HG03039 (cell line): ENCODE results near the gene FGF23.
"Not testable (repeated sequence)": the region's sequence is repeated elsewhere in the genome, so short reads cannot be mapped to it uniquely, and the experiment has no call there.

Source experiments
- ATAC-seq: cut with Tn5 transposase; IDR thresholded peaks from one replicate; pipeline ENCODE4 v1.9.1; 2021; ENCODE audit warnings: mild to moderate bottlenecking, moderate library complexity; ENCODE audit not compliant: unreplicated experiment

Gene FGF23

DNA sequence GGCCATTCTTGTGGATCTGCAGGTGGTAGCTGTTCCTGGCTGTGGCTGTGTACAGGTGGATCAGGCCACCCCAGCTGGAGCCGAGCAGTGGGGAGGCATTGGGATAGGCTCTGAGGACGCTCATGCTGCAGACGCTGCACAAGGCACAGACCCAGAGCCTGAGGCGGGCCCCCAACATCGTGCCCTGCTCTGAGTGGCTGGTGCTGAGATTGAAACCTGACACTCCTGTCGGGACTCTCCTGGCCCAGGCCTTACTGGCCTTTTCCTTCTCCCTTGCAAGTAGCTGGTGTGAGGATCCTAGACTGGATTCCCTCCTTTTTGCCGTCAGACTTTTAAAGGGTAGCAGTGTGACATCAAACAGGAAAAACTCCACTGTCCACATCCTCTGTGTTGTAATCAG is at the start of gene FGF23:
FGF23 (minus strand) TSS at position 308 of the 400 bp plus-strand sequence; CDS start at position 178, 130 bp downstream.
- no peak for ATAC-seq

DNA sequence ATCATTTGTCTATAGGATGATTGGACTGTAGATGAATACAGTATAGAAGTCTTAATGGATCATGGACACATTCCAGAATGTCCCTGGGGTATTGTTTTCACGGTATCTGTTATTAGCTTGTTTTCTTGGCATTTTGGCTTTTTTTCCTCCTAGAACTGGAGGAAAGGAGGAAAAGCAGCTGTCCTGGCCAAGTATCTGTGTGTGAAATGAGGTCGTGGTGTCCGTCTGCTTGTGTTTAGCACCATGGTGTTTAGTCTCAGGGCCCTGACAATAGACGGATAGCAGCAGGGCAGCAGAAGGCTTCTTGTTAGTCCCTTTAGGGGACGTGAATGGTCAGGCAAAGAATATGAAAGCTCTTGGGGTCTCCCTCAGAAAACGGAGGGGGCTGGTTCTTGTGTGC is 44.9 kb upstream of the FGF23 start:
- ATAC-seq = no peak

DNA sequence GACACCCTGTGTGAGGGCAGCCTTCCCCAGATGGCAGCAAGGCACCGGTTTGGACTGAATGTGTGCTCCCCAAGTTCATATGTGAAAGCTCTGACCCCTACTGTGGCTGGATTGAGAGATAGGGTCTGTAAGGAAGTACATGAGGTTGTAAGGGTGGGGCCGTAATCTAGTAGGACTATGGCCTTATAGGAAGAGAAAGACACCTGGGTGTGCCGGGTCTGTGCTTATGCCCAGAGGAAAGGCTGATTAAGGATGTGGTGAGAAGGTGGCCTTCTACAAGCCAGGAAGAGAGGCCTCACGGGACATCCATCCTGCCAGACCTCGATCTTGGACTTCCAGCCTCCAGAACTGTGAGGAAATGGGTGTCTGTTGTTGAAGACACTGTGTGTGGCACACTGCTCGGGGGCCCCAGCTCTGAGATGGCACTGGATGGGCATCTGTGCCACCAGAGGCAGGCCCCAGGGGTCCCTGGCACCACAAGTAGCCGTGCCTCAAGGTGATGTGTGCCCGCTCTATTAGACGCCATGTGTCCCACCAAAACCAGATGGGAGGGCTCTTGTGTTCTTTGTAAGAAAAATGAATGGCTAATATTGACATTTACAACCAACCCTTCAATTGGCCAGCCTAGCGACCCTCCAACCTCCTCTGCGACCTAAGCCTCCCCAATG is 44.1 kb upstream of the FGF23 start:
- no peak for ATAC-seq

- no peak for ATAC-seq
Measured at GRCh38 chr12:4422985-4423384, 43.5 kb upstream of the FGF23 start.

DNA sequence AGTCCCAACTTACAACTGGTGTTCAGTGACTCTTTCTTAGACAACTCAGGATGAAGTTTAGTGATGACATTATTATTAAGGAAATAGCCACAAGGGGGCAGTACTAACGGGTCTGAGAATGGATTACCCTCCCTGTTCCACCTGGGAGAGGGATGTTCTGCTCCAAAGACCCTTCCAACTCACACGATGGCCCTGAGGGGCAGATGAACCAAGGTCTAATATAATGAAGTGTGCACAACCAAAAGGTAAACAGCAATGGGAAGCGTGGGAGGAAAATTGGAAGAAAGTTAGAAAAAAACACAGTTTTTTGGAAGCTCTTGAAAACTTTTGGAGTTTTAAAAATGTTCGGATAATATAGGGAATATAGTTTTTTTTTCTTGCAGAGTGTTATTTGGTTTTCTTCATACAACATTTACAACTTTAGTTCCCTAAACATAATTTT is 42.1 kb upstream of the FGF23 start:
- ATAC-seq = no peak

DNA sequence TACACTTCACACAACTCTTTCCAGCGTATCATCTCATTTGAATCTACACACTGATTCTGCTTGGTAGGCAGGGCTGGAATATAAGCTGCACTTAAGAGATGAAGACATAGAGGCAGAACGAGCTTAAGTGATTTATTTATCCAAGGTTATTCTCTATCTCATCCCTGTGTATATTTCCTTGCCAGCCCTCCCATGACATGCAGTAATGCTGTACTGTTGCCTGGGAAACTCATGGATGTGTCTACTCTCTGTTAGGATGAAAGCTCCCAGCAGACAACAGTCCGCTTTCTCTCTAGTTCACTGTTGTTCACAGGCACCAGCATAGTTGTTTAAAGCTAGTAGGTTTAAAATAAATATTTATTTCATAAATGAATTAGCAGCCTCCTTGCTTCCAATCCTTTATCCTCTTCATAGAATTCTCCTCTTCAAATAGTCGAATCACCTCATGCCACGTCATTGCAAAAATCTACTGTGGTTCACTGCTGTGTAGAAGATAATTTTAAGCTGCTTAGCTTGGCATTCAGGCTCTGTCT is 40.7 kb upstream of the FGF23 start:
- no peak for ATAC-seq

- no peak for ATAC-seq
Measured at GRCh38 chr12:4418913-4419312, 39.4 kb upstream of the FGF23 start.

- ATAC-seq = no peak
Measured at GRCh38 chr12:4417936-4418335, 38.4 kb upstream of the FGF23 start.

- ATAC-seq = no peak
Measured at GRCh38 chr12:4417455-4417854, 37.9 kb upstream of the FGF23 start.

- no peak for ATAC-seq
Measured at GRCh38 chr12:4416276-4416675, 36.8 kb upstream of the FGF23 start.

- ATAC-seq = no peak
Measured at GRCh38 chr12:4412465-4412864, 33.0 kb upstream of the FGF23 start.

- ATAC-seq = no peak
Measured at GRCh38 chr12:4412056-4412455, 32.5 kb upstream of the FGF23 start.

DNA sequence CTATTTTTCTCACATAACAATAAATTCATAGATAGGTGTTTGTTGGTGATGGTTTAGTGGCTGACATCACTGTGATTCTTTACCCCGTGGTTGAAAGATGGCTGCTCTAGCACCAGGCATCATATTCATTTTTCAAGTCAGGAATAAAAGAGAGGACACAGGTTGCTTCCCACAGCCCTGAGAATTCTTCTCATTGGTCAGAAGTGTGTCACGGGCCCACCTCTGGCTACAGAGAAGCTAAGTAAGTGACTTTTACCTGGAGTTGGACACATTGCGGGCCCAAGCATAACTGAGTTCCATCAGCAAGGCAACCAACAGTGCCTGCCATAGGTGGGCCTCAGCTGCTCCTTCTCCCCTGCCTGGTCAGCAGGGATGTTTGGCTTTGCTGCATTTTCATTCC is 27.6 kb upstream of the FGF23 start:
- ATAC-seq = no peak

DNA sequence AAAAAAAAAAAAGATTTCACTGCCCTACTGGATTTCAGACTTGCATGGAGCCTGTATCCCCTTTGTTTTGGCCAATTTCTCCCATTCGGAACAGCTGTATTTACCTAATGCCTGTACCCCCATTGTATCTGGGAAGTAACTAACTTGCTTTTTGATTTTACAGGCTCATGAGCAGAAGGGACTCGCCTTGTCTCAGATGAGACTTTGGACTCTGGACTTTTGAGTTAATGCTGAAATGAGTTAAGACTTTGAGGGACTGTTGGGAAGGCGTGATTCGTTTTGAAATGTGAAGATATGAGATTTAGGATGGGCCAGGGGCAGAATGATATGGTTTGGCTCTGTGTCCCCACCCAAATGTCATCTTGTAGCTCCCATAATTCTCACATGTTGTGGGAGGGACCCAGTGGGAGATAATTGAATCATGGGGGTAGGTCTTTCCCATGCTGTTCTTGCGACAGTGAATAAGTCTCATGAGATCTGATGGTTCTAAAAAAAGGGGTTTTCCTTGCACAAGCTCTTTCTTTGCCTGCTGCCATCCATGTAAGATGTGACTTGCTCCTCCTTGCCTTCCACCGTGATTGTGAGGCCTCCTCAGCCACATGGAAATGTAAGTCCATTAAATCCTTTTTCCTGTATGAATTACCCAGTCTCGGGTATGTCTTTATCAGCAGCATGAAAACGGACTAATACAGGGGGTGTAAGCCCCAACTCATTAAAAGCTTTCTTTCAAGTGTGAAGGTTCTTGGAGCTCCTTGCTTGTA is 25.5 kb upstream of the FGF23 start:
- ATAC-seq = not testable (repeated sequence)

DNA sequence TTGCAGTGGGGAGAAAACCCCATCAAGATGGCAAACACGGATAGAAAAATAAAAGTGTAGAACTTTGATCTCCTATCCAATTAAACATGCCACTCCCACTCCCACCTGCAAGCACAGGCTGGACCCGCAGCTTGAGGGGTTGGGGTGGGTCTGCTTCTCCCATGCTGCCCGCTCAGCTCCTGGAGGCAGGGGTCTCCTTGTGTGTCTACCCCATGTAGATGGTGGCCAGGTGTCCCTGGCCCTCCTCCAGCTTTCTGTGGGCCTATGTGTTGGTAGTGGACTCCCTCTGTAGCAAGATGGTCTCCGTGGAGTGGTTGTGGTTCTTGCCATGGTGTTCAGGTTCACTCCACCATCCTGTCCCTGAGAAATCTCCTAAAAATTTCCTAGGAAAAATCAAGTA is 23.5 kb upstream of the FGF23 start:
- no peak for ATAC-seq

DNA sequence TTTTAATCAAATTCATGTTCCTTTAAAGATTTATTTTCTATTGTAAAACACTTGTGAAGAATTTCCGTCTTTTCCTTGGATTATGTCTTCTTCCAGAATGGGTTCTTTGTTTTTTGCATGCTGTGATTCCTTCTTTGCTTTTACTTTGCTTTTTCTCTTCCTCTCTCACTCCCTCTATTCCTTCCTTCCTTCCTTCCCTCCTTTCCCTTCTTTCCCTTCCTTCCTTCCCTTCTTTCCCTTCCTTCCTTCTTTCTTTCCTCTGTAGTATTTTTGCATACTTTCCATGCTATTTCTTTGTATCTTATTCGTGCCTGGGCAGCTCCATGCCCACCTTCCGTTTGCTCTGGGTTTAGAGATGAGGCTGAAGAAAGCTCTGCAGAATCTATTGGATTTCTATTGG is 21.6 kb upstream of the FGF23 start:
- no peak for ATAC-seq

DNA sequence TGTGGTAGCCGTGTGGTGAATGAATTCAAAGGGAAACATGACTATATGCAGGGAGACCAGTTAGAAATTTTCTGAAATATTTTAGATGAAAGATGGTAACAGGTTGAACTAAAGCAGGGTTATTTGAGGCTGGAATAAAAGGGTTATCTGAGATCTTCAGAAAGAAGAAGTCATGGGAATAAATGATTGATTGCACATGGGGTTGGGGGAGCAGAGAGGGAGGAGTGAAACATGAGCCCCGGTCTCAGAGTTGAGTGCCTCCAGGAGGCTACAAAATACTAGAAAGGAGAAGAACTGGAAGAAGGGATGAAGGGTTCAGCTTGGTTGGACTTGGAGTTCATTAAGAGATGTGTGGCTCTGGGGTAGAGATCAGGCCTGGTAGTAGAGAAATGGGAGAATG is 16.3 kb upstream of the FGF23 start:
- ATAC-seq = no peak

DNA sequence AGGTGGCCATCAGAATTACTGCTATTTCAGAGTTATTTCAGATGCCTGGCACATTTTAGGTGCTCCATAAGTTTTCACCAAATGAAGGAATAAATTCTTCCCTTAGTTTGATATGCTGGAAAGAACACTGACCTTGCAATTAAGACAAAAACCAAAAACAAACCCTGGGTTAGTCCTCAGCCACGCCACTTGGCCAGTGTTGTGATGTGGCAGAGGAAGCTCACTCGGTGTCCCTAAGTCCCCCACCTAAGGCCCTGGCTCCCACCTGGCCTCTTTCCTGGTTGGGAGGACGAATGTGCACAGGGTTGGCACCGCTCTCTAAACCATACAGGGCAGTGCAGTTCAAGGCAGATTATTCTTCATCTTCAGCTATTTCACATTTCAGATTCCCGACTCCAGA is 13.7 kb upstream of the FGF23 start:
- ATAC-seq = no peak

DNA sequence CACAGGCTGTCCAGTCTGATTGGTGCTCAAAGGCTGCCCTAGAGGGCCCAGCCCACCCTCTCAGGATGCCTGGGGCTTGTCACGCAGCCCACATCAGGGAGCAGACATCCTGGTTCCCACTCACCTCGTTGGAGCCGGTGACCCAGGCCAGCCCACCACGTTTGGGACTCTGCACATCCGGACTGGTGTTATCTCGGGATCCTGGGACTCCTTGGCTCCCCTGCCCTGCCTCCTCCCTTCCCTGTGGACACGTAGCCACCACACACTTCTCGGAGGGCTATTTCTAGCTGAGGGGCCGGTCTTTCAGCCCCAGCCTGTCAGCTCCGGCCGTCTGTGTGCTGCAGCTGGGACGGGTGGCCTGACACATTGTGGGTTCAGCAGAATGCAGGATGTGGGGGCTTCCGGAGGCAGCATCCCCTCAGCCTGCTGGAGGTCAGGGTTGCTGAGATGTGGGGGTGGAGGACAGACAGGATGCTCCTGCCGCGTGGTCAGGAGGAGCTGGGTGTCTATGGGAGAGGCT is 12.8 kb upstream of the FGF23 start:
- no peak for ATAC-seq

- ATAC-seq = no peak
Measured at GRCh38 chr12:4388662-4389061, 9.2 kb upstream of the FGF23 start.

- no peak for ATAC-seq
Measured at GRCh38 chr12:4388032-4388431, 8.5 kb upstream of the FGF23 start.

DNA sequence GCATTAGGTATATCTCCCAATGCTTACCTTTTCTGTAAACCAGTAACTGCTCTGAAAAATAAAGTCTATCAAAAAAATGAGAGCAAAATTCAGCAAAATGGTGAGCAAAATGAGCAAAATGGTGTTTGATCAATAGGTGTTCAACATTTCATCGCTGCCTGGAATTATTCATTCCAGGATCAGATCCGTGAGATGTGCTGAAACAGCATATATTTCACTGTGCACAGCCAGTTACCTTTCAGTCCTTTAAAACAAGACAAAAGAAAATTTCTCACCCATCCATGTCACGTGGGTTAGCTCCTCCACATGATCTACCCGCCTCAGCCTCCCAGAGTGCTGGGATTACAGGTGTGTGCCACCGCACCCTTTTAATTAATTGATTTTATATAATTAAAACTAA is 8.1 kb upstream of the FGF23 start:
- no peak for ATAC-seq
